Measurements from ENCODE around the gene FAM83G.

FAM83G gene

GRCh38 chr17:19003543-19004420, 782 bp downstream of the FAM83G start:
- Mint-ChIP-seq H3K4me3 (peak overlapping the region; percentile 84), H3K9me3 (no peaks in the 10 kb centered on the region), H3K27me3 (no peaks in the 10 kb centered on the region), H3K36me3 (ENCODE audit: low read depth) (peaks cover 13% of the 10 kb centered on the region), H3K4me1 (ENCODE audit: low read depth) (peaks cover 33% of the 10 kb centered on the region), H3K27ac (peak overlapping the region; percentile 85)

- H3K4me3 Mint-ChIP-seq: peak overlapping the region; percentile 84
- peaks cover 33% of the 10 kb centered on the region for H3K4me1 Mint-ChIP-seq (ENCODE audit: low read depth)
- H3K9me3 Mint-ChIP-seq: no peaks in the 10 kb centered on the region
- H3K36me3 Mint-ChIP-seq (ENCODE audit: low read depth): peaks cover 13% of the 10 kb centered on the region
- no peak overlapping the region for H3K27ac Mint-ChIP-seq
- no peaks in the 10 kb centered on the region for H3K27me3 Mint-ChIP-seq
These were observed 1.6 kb downstream of the FAM83G start for GRCh38 chr17:19002805-19003542.

GRCh38 chr17:19001907-19002590, 2.5 kb downstream of the FAM83G start:
- Mint-ChIP-seq H3K27ac (no peak overlapping the region), H3K36me3 (ENCODE audit: low read depth) (peaks cover 17% of the 10 kb centered on the region), H3K27me3 (no peaks in the 10 kb centered on the region), H3K9me3 (no peaks in the 10 kb centered on the region), H3K4me3 (peak overlapping the region; percentile 84), H3K4me1 (ENCODE audit: low read depth) (peaks cover 33% of the 10 kb centered on the region)

GRCh38 chr17:19000531-19001325, 3.8 kb downstream of the FAM83G start:
- H3K27ac Mint-ChIP-seq: no peak overlapping the region
- peaks cover 3% of the 10 kb centered on the region for H3K9me3 Mint-ChIP-seq

GRCh38 chr17:18999911-19000310, 4.7 kb downstream of the FAM83G start:
- Mint-ChIP-seq H3K27ac (no peak overlapping the region), H3K9me3 (peaks cover 10% of the 10 kb centered on the region), H3K4me3 (no peak overlapping the region), H3K4me1 (ENCODE audit: low read depth) (peaks cover 27% of the 10 kb centered on the region), H3K36me3 (ENCODE audit: low read depth) (peaks cover 38% of the 10 kb centered on the region), H3K27me3 (no peaks in the 10 kb centered on the region)

More at GRCh38 chr17:19000531-19001325, 3.8 kb downstream of the FAM83G start:
- Mint-ChIP-seq H3K36me3 (ENCODE audit: low read depth) (peaks cover 30% of the 10 kb centered on the region), H3K4me1 (ENCODE audit: low read depth) (peaks cover 31% of the 10 kb centered on the region), H3K4me3 (no peak overlapping the region), H3K27me3 (no peaks in the 10 kb centered on the region)

- Mint-ChIP-seq H3K4me3 (no peak overlapping the region), H3K27ac (no peak overlapping the region)
These were observed 5.2 kb downstream of the FAM83G start for GRCh38 chr17:18999394-18999793.

GRCh38 chr17:18997650-18998196, 6.8 kb downstream of the FAM83G start:
- Mint-ChIP-seq H3K4me3 (no peak overlapping the region), H3K27ac (no peak overlapping the region), H3K27me3 (no peaks in the 10 kb centered on the region), H3K9me3 (peaks cover 10% of the 10 kb centered on the region), H3K4me1 (ENCODE audit: low read depth) (peaks cover 32% of the 10 kb centered on the region), H3K36me3 (ENCODE audit: low read depth) (peaks cover 47% of the 10 kb centered on the region)

More at GRCh38 chr17:18999394-18999793, 5.2 kb downstream of the FAM83G start:
- H3K9me3 Mint-ChIP-seq: peaks cover 10% of the 10 kb centered on the region
- peaks cover 40% of the 10 kb centered on the region for H3K36me3 Mint-ChIP-seq (ENCODE audit: low read depth)
- H3K4me1 Mint-ChIP-seq (ENCODE audit: low read depth): peaks cover 25% of the 10 kb centered on the region
- H3K27me3 Mint-ChIP-seq: no peaks in the 10 kb centered on the region

- peaks cover 39% of the 10 kb centered on the region for H3K36me3 Mint-ChIP-seq (ENCODE audit: low read depth)
- H3K27ac Mint-ChIP-seq: no peak overlapping the region
- no peaks in the 10 kb centered on the region for H3K27me3 Mint-ChIP-seq
- H3K4me1 Mint-ChIP-seq (ENCODE audit: low read depth): peaks cover 28% of the 10 kb centered on the region
- no peak overlapping the region for H3K4me3 Mint-ChIP-seq
- H3K9me3 Mint-ChIP-seq: peaks cover 10% of the 10 kb centered on the region
These were observed 8.1 kb downstream of the FAM83G start for GRCh38 chr17:18996458-18996857.

GRCh38 chr17:18995220-18995619, 9.3 kb downstream of the FAM83G start:
- Mint-ChIP-seq H3K4me3 (no peak overlapping the region), H3K4me1 (ENCODE audit: low read depth) (peaks cover 22% of the 10 kb centered on the region), H3K27me3 (no peaks in the 10 kb centered on the region), H3K27ac (no peak overlapping the region), H3K9me3 (peaks cover 10% of the 10 kb centered on the region), H3K36me3 (ENCODE audit: low read depth) (peaks cover 39% of the 10 kb centered on the region)

GRCh38 chr17:18994631-18995030, 9.9 kb downstream of the FAM83G start:
- H3K27ac Mint-ChIP-seq: no peak overlapping the region
- peaks cover 39% of the 10 kb centered on the region for H3K36me3 Mint-ChIP-seq (ENCODE audit: low read depth)

GRCh38 chr17:18993905-18994526, 10.5 kb downstream of the FAM83G start:
- Mint-ChIP-seq H3K4me3 (no peak overlapping the region), H3K36me3 (ENCODE audit: low read depth) (peaks cover 39% of the 10 kb centered on the region), H3K4me1 (ENCODE audit: low read depth) (peaks cover 22% of the 10 kb centered on the region), H3K9me3 (peaks cover 10% of the 10 kb centered on the region), H3K27me3 (no peaks in the 10 kb centered on the region), H3K27ac (no peak overlapping the region)

More at GRCh38 chr17:18994631-18995030, 9.9 kb downstream of the FAM83G start:
- no peak overlapping the region for H3K4me3 Mint-ChIP-seq
- H3K27me3 Mint-ChIP-seq: no peaks in the 10 kb centered on the region
- H3K9me3 Mint-ChIP-seq: peaks cover 10% of the 10 kb centered on the region
- H3K4me1 Mint-ChIP-seq (ENCODE audit: low read depth): peaks cover 22% of the 10 kb centered on the region

- H3K9me3 Mint-ChIP-seq: peaks cover 10% of the 10 kb centered on the region
- H3K27ac Mint-ChIP-seq: no peak overlapping the region
- no peak overlapping the region for H3K4me3 Mint-ChIP-seq
- peaks cover 24% of the 10 kb centered on the region for H3K4me1 Mint-ChIP-seq (ENCODE audit: low read depth)
- H3K36me3 Mint-ChIP-seq (ENCODE audit: low read depth): peaks cover 42% of the 10 kb centered on the region
- H3K27me3 Mint-ChIP-seq: no peaks in the 10 kb centered on the region
These were observed 12.0 kb downstream of the FAM83G start for GRCh38 chr17:18992454-18993130.
